ENCODE measurements around the gene HSP90AB1. TPM values are rescaled to one million over a fixed set of nuclear protein-coding genes. Genes with fewer than 3 reads are reported as not detected.

HSP90AB1 gene
- total RNA-seq, 4 donors from 2014 or later = 105 to 371 (median 242) TPM

GRCh38 chr6:44253307-44254101 lies 6.6 kb downstream of the HSP90AB1 start:
- WGBS, 2 donors (ENCODE audit: low coverage in 1 of 2) = 47 to 60% methylated on average over 2 to 10 of the region's 10 CpGs
- Histone ChIP-seq H3K4me1 (peaks cover 16 to 35% (median 26%) of the 10 kb centered on the region in 4 donors), H3K9me3 (no peaks in the 10 kb centered on the region), H3K27me3 (no peaks in the 10 kb centered on the region), H3K4me3 (no peak overlapping the region), H3K27ac (no peak overlapping the region), H3K36me3 (peaks cover 0 to 60% (median 28%) of the 10 kb centered on the region in 4 donors)
- intact Hi-C loops (cut with DNase I; ENCODE audit: low total_unique reads) = no loop called here
- TF ChIP-seq CTCF (IDR thresholded peaks at IDR 0.05) (peak; percentile 39 to 56 (median 53)), POLR2AphosphoS5 (IDR thresholded peaks at IDR 0.05) (no peak), EP300 (IDR thresholded peaks at IDR 0.05; ENCODE audit: low read depth) (no peak), POLR2A (IDR thresholded peaks at IDR 0.05) (no peak)
- in situ Hi-C loops (cut with MboI; ENCODE audit: low pct_ligation_motif_present in 1 of 4, low pct_unique_long_range_greater_than_20kb in 1 of 4, low sequenced_read_pairs in 3 of 4) = no loop called here
- peak; percentile 68 for DNase-seq

- Histone ChIP-seq H3K9me3 (no peaks in the 10 kb centered on the region), H3K27me3 (no peaks in the 10 kb centered on the region), H3K36me3 (peaks cover 0 to 53% (median 27%) of the 10 kb centered on the region in 4 donors), H3K4me1 (peaks cover 12 to 25% (median 18%) of the 10 kb centered on the region in 4 donors), H3K27ac (no peak overlapping the region), H3K4me3 (no peak overlapping the region)
- 40 to 80% methylated on average over 1 to 12 of the region's 12 CpGs for WGBS, 2 donors (ENCODE audit: low coverage in 1 of 2)
- intact Hi-C loops (cut with DNase I; ENCODE audit: low total_unique reads) = no loop called here
- TF ChIP-seq CTCF (IDR thresholded peaks at IDR 0.05) (no peak), POLR2AphosphoS5 (IDR thresholded peaks at IDR 0.05) (no peak), EP300 (IDR thresholded peaks at IDR 0.05; ENCODE audit: low read depth) (no peak), POLR2A (IDR thresholded peaks at IDR 0.05) (no peak)
- no peak for DNase-seq
- in situ Hi-C loops (cut with MboI; ENCODE audit: low pct_ligation_motif_present in 1 of 4, low pct_unique_long_range_greater_than_20kb in 1 of 4, low sequenced_read_pairs in 3 of 4) = no loop called here
Observed at GRCh38 chr6:44254191-44255104, 7.5 kb downstream of the HSP90AB1 start.

- WGBS, 2 donors (ENCODE audit: low coverage in 1 of 2) = 75 to 80% methylated on average over 2 to 16 of the region's 16 CpGs
- H3K36me3 ChIP-seq = peaks cover 0 to 48% (median 25%) of the 10 kb centered on the region in 4 donors
- in situ Hi-C loops (cut with MboI; ENCODE audit: low pct_ligation_motif_present in 1 of 4, low pct_unique_long_range_greater_than_20kb in 1 of 4, low sequenced_read_pairs in 3 of 4) = no loop called here
Observed at GRCh38 chr6:44255105-44255808, 8.4 kb downstream of the HSP90AB1 start.

More at GRCh38 chr6:44255105-44255808, 8.4 kb downstream of the HSP90AB1 start:
- Histone ChIP-seq H3K27ac (no peak overlapping the region), H3K27me3 (no peaks in the 10 kb centered on the region), H3K9me3 (no peaks in the 10 kb centered on the region), H3K4me1 (peaks cover 12 to 19% (median 17%) of the 10 kb centered on the region in 4 donors), H3K4me3 (no peak overlapping the region)
- TF ChIP-seq POLR2AphosphoS5 (IDR thresholded peaks at IDR 0.05) (no peak), POLR2A (IDR thresholded peaks at IDR 0.05) (no peak), CTCF (IDR thresholded peaks at IDR 0.05) (no peak), EP300 (IDR thresholded peaks at IDR 0.05; ENCODE audit: low read depth) (no peak)
- no peak for DNase-seq
- intact Hi-C loops (cut with DNase I; ENCODE audit: low total_unique reads) = no loop called here
